AG04449 (cell line): ENCODE measurements around the gene DISC1.

Source experiments
- CTCF ChIA-PET: fragments of 350-600 bp; formaldehyde crosslinking; extraction: SDS; loops from one replicate; lab custom pipeline; 2021; ENCODE audit warnings: antibody characterized with exemption; lab: Yijun Ruan, JAX
- POLR2A ChIA-PET: fragments of 400-600, 350-600 bp; formaldehyde crosslinking; extraction: SDS; loops from one replicate; lab custom pipeline; 2020; ENCODE audit warnings: antibody characterized with exemption, inconsistent platforms; lab: Yijun Ruan, JAX
- DNase-seq: peaks from one replicate; pipeline ENCODE4 v3.0.0-alpha.2; 2010; ENCODE audit warnings: low read depth, low spot score
- H3K4me3 ChIP-seq: 2 replicates; pipeline ENCODE4 v1.5.1; 2011; ENCODE audit warnings: low read depth, mild to moderate bottlenecking, control low read depth, low read length
- CTCF ChIP-seq: IDR thresholded peaks from one replicate; pipeline ENCODE4 v1.5.1; 2011; ENCODE audit warnings: mild to moderate bottlenecking, moderate library complexity, low read length, control low read depth, inconsistent platforms; ENCODE audit not compliant: insufficient read depth; ENCODE audit errors: missing control alignments

The DISC1 gene

GRCh38 chr1:232045139-232045994, 418.8 kb downstream of the DISC1 start:
- ChIA-PET POLR2A (no interaction called here), CTCF (no interaction called here)
- TF ChIP-seq CTCF, result no peak
- DNase-seq, result no peak
- H3K4me3 ChIP-seq, result no peak overlapping the region

- CTCF ChIA-PET, result no interaction called here
- DNase-seq, result no peak
Observed at GRCh38 chr1:232046451-232047306, 420.1 kb downstream of the DISC1 start.

GRCh38 chr1:232047473-232047872, 420.9 kb downstream of the DISC1 start:
- POLR2A ChIA-PET, result no interaction called here
- CTCF ChIA-PET, result interaction anchor here (1.4 kb wide), 1 partner anchor 11 kb away, joined by 3 read pairs; no protein-coding TSS in a partner anchor
- TF ChIP-seq CTCF, result peak; percentile 22
- H3K4me3 ChIP-seq, result no peak overlapping the region
- DNase-seq, result no peak

More at GRCh38 chr1:232046451-232047306, 420.1 kb downstream of the DISC1 start:
- H3K4me3 ChIP-seq, result no peak overlapping the region
- no peak for TF ChIP-seq CTCF
- POLR2A ChIA-PET, result no interaction called here

GRCh38 chr1:232048481-232048880, 421.9 kb downstream of the DISC1 start:
- no peak for DNase-seq
- TF ChIP-seq CTCF, result no peak
- no peak overlapping the region for H3K4me3 ChIP-seq
- POLR2A ChIA-PET, result no interaction called here
- CTCF ChIA-PET, result interaction anchor here (1.4 kb wide), 1 partner anchor 10 kb away, joined by 3 read pairs; no protein-coding TSS in a partner anchor

- no peak overlapping the region for H3K4me3 ChIP-seq
- ChIA-PET CTCF (no interaction called here), POLR2A (no interaction called here)
- no peak for TF ChIP-seq CTCF
- no peak for DNase-seq
Observed at GRCh38 chr1:232049335-232049734, 422.7 kb downstream of the DISC1 start.
